DOHH2 (cell line): Measurements from ENCODE around the gene MEF2A.

Experiments used
- EZH2phosphoT487 ChIP-seq: fragments of 200-600 bp; sonication (generic); IDR thresholded peaks from 2 replicates; pipeline ENCODE4 v1.6.1; 2017; ENCODE audit warnings: borderline replicate concordance, mild to moderate bottlenecking, antibody characterized with exemption, low read length, moderate library complexity, mixed read lengths
- TF ChIP-seq, protein P1 (sequence below): fragments of 200-600 bp; sonication (generic); IDR thresholded peaks from one replicate; pipeline ENCODE4 v1.5.1; 2014; ENCODE audit warnings: antibody characterized with exemption, mild to moderate bottlenecking, low read depth, low read length; ENCODE audit not compliant: poor library complexity, severe bottlenecking

DNA sequence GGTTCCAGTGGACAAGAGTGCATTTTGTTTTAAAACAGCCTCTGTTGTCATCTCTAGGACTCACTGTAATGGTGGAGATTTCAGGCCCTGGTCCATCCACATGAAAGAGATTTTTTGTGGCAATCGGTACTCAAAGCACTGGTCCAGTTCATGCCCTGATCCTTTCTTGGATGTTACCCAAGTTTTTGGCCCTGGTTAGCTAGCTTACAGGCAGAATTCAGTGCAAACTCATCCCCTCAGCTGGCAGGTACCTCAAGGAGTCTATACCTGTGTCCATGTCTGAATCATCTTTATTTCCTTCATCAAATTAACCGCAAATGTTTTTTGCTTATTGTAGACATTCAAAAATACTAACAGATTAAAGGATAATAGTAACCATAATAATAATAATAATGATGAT lies 13.7 kb upstream of the MEF2A start:
- TF ChIP-seq, protein P1, sequence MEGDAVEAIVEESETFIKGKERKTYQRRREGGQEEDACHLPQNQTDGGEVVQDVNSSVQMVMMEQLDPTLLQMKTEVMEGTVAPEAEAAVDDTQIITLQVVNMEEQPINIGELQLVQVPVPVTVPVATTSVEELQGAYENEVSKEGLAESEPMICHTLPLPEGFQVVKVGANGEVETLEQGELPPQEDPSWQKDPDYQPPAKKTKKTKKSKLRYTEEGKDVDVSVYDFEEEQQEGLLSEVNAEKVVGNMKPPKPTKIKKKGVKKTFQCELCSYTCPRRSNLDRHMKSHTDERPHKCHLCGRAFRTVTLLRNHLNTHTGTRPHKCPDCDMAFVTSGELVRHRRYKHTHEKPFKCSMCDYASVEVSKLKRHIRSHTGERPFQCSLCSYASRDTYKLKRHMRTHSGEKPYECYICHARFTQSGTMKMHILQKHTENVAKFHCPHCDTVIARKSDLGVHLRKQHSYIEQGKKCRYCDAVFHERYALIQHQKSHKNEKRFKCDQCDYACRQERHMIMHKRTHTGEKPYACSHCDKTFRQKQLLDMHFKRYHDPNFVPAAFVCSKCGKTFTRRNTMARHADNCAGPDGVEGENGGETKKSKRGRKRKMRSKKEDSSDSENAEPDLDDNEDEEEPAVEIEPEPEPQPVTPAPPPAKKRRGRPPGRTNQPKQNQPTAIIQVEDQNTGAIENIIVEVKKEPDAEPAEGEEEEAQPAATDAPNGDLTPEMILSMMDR, result no peak
- TF ChIP-seq EZH2phosphoT487, result no peak
